HepG2 (cell line): ENCODE measurements around the gene YIF1A. TPM values are rescaled to one million over a fixed set of nuclear protein-coding genes. Genes with fewer than 3 reads are reported as not detected.
A peak's percentile ranks its signal among the peaks of the same experiment; 100 is the strongest.

Source experiments
- AGO1 ChIP-seq: fragments of 200-400 bp; formaldehyde crosslinking; IDR thresholded peaks from 2 replicates; pipeline ENCODE4 v1.6.1; 2017; ENCODE audit warnings: mild to moderate bottlenecking, low read depth, low read length, moderate library complexity; ENCODE audit not compliant: poor library complexity, severe bottlenecking
- AGO2 ChIP-seq: fragments of 200-400 bp; formaldehyde crosslinking; optimal IDR thresholded peaks from 2 replicates; pipeline ENCODE3; 2017; ENCODE audit warnings: mild to moderate bottlenecking, low read depth, low read length, moderate library complexity
- CTCF ChIP-seq: sonication (generic); formaldehyde crosslinking; IDR thresholded peaks from 2 replicates; pipeline ENCODE4 v1.5.0; 2020; ENCODE audit warnings: mild to moderate bottlenecking, missing genetic modification reagents, moderate library complexity
- ERF ChIP-seq: IDR thresholded peaks from 2 replicates; pipeline ENCODE4 v1.6.1; 2018; ENCODE audit warnings: missing biosample characterization, missing genetic modification reagents
- FOSL2 ChIP-seq: sonication (generic); formaldehyde crosslinking; IDR thresholded peaks from 2 replicates; pipeline ENCODE4 v1.4.0; 2020; ENCODE audit warnings: missing genetic modification reagents
- KDM3A ChIP-seq: IDR thresholded peaks from 2 replicates; pipeline ENCODE4 v1.6.1; 2018; ENCODE audit warnings: low read depth, missing compliant biosample characterization
- MEIS2 ChIP-seq: sonication (generic); formaldehyde crosslinking; IDR thresholded peaks from 2 replicates; pipeline ENCODE4 v1.9.0; 2021; ENCODE audit warnings: mild to moderate bottlenecking, missing genetic modification reagents
- PATZ1 ChIP-seq: sonication (generic); formaldehyde crosslinking; IDR thresholded peaks from 2 replicates; pipeline ENCODE4 v1.4.0; 2020; ENCODE audit warnings: missing genetic modification reagents
- PRMT3 ChIP-seq: sonication (generic); formaldehyde crosslinking; IDR thresholded peaks from 2 replicates; pipeline ENCODE4 v1.8.1; 2022; ENCODE audit warnings: low read depth, mild to moderate bottlenecking, moderate library complexity, missing genetic modification reagents, borderline replicate concordance
- RFX3 ChIP-seq: IDR thresholded peaks from 2 replicates; pipeline ENCODE4 v1.6.1; 2016; ENCODE audit warnings: missing biosample characterization, missing genetic modification reagents
- RFX5 ChIP-seq: IDR thresholded peaks from 2 replicates; pipeline ENCODE4 v1.6.1; 2011; ENCODE audit warnings: low read depth, low read length, improper control_type of control experiment
- THAP9 ChIP-seq: sonication (generic); formaldehyde crosslinking; IDR thresholded peaks from 2 replicates; pipeline ENCODE4; 2020; ENCODE audit warnings: missing genetic modification reagents, mild to moderate bottlenecking, borderline replicate concordance
- polyA plus RNA-seq, 8 experiments: library from polyadenylated mRNA; depleted of rRNA in 3 of 8; stranded (reverse) in 7 of 8; unstranded in 1 of 8; fragments of >200 nt; fragmentation: Illumina TruSeq in 4 of 8; extraction: Trizol in 4 of 8; gene quantifications; 2 replicates each; pipeline versions ENCODE4 v1.2.1 to v1.2.3, GENCODE V29; 2011 to 2016; ENCODE audit warnings: low read depth in 4 of 8, missing spikeins in 1 of 8, mixed read lengths in 1 of 8; ENCODE audit not compliant: insufficient read depth in 1 of 8
- total RNA-seq, 5 experiments: library from RNA; depleted of rRNA; stranded (reverse); fragments of >200 nt; fragmentation: Illumina TruSeq; extraction: Trizol; gene quantifications; 2 replicates each; pipeline ENCODE4 v1.2.3, GENCODE V29; 2016; ENCODE audit warnings: low read depth in 1 of 5
- TF ChIP-seq, protein P1 (sequence below): sonication (generic); formaldehyde crosslinking; IDR thresholded peaks from 2 replicates; pipeline ENCODE4 v1.8.1; 2023; ENCODE audit warnings: missing genetic modification reagents, inconsistent platforms, borderline replicate concordance
- TF ChIP-seq, protein P2 (sequence below): sonication (generic); formaldehyde crosslinking; conservative IDR thresholded peaks from 2 replicates; pipeline ENCODE4 v1.4.0; 2020; ENCODE audit warnings: missing genetic modification reagents

Gene YIF1A
- total and polyA plus RNA-seq, 2 of the 13 experiments (the other 11 are each of a cell fraction or from before 2014, with no cell fraction given), result 133 to 145 TPM

DNA sequence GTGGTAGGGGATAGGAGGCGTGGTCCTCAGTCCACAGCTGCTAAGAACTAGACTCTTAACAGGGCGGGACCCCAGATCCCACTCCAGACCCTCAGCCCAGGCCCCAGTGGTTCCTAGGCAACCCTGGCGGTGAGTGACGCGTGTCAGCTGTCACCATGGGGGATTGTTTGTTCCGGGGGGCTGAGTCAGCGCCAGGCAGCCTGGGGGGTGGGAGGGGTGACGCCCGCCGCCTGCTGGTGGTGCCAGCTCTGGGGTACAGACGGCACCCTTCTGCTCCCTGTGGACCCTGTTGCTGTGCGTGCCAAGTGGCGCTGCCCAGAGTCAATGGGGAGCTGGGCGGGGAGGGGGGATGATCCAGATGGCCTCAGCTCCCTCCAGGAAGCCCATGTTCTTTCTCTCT is 8.5 kb downstream of the YIF1A start (continued):
- TF ChIP-seq MEIS2 (CRISPR knock-in tag) (0 out of 2 replicates have a peak, but pooled peaks have one; percentile 24), THAP9 (CRISPR knock-in tag) (no peak), FOSL2 (CRISPR knock-in tag) (peak; percentile 75), PRMT3 (CRISPR knock-in tag) (no peak), RFX3 (CRISPR knock-in tag) (0 out of 2 replicates have a peak, but pooled peaks have one; percentile 30), AGO2 (peak; percentile 47), AGO1 (peak; percentile 57), CTCF (CRISPR knock-in tag) (peak; percentile 44), RFX5 (0 out of 2 replicates have a peak, but pooled peaks have one; percentile 37), KDM3A (CRISPR knock-in tag) (no peak), ERF (CRISPR knock-in tag) (no peak), PATZ1 (peak; percentile 28; the same call in 1 of the 2 replicates)
- TF ChIP-seq, protein P1, sequence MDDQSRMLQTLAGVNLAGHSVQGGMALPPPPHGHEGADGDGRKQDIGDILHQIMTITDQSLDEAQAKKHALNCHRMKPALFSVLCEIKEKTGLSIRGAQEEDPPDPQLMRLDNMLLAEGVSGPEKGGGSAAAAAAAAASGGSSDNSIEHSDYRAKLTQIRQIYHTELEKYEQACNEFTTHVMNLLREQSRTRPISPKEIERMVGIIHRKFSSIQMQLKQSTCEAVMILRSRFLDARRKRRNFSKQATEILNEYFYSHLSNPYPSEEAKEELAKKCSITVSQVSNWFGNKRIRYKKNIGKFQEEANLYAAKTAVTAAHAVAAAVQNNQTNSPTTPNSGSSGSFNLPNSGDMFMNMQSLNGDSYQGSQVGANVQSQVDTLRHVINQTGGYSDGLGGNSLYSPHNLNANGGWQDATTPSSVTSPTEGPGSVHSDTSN, result no peak
- TF ChIP-seq, protein P2, sequence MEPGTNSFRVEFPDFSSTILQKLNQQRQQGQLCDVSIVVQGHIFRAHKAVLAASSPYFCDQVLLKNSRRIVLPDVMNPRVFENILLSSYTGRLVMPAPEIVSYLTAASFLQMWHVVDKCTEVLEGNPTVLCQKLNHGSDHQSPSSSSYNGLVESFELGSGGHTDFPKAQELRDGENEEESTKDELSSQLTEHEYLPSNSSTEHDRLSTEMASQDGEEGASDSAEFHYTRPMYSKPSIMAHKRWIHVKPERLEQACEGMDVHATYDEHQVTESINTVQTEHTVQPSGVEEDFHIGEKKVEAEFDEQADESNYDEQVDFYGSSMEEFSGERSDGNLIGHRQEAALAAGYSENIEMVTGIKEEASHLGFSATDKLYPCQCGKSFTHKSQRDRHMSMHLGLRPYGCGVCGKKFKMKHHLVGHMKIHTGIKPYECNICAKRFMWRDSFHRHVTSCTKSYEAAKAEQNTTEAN (CRISPR knock-in tag), result no peak
